Measurements from ENCODE around the gene PPP2R2C.

GRCh38 chr4:6350646-6351045, 121.8 kb downstream of the PPP2R2C start:
- TF ChIP-seq CTCF (IDR thresholded peaks at IDR 0.05 in 2 of 3, conservative IDR thresholded peaks at IDR 0.05 in 1 of 3; ENCODE audit: control insufficient read depth in 2 of 3, extremely low read depth in 1 of 3, insufficient read depth in 1 of 3, low read depth in 3 of 3, low read length in 3 of 3) (no peak), POLR2AphosphoS5 (IDR thresholded peaks at IDR 0.05; ENCODE audit: low read length) (no peak), REST (IDR thresholded peaks at IDR 0.05; ENCODE audit: low read depth, low read length) (no peak), TARDBP (IDR thresholded peaks at IDR 0.05; ENCODE audit: borderline replicate concordance) (no peak), CHD2 (IDR thresholded peaks at IDR 0.05; ENCODE audit: borderline replicate concordance, low read depth, low read length) (no peak), POLR2A (IDR thresholded peaks at IDR 0.05; ENCODE audit: low read depth, low read length) (no peak)

Measured in GM12878 (cell line).